Muscle of arm (tissue), 12 donors: ENCODE results near the gene DNAJA4. TPM values are rescaled to one million over a fixed set of nuclear protein-coding genes. Genes with fewer than 3 reads are reported as not detected.
A peak's percentile ranks its signal among the peaks of the same experiment; 100 is the strongest.
"Not testable (repeated sequence)": the region's sequence is repeated elsewhere in the genome, so short reads cannot be mapped to it uniquely, and the experiment has no call there.

Experiments
- DNase-seq: peaks from one replicate; pipeline ENCODE4 v3.0.0-alpha.2; 2013
- polyA plus RNA-seq, 12 donors: library from polyadenylated mRNA; unstranded; fragments of 120-200 nt; gene quantifications; one replicate each; pipeline ENCODE4 v1.2.1, GENCODE V29; 2013; ENCODE audit not compliant: insufficient read length in 12 of 12

DNAJA4 gene
- polyA plus RNA-seq, 12 donors = 55.7 to 114 (median 77.6) TPM; not detected in 1

DNA sequence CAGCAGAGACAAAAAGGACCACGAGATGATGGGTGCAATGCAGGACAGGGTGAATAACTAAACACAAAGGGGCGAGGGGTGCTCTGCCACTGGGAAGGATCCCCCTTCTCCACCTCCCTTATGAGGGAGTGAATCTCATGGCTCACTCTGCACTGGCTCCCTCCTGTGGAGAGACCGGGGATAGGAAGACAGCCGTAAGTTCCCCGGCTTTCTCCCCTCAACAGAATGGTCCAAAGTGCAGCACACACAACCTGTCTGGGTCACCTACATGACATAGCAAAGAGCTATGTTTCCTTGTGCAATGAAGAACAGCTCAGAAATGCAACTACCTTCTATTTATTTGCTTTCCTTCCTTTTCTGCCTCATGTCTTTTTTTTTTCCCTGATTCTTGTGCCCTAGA, 22.2 kb upstream of the DNAJA4 start:
- no peak for DNase-seq

DNA sequence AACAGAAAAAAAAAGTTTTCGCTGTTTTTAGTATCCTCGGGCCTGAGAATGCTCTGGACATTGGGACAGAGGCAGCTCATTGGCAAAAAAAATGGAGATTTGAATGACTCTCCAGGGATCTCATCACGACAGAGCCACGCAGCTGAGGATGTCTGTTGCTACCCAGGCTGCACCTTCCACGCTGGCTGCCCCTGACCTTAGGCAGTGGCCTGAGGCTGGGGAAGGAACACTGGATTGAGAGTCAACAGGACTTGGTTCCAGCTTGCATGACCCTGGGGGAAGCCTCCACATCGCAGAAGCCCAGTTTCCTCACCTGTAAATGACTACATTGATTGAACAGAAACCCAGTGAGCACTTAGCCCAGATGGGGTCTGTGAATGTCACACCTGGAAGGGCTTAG, 21.3 kb upstream of the DNAJA4 start:
- no peak for DNase-seq

DNA sequence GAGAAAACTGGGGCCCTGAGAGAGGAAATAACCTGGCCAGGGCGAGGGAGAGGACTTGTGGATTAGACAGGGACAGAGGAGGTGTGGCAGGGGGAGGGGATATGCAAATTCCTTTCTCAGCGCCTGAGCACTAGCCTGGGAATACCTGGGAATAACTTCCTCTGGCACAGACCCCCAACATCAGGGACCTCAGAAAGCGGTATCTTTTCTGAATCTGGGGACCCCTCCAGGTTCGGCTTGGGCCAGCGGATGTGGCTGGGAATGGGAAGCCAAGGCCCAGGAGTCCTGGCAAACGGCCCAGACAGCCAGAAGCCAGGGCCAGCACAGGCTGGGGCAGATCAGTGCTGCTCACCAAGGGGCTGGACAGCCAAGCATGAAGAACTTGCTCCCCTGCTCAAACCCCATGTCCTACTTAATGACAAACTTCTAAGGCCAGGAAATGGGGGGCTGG, 20.8 kb upstream of the DNAJA4 start:
- DNase-seq = no peak

DNA sequence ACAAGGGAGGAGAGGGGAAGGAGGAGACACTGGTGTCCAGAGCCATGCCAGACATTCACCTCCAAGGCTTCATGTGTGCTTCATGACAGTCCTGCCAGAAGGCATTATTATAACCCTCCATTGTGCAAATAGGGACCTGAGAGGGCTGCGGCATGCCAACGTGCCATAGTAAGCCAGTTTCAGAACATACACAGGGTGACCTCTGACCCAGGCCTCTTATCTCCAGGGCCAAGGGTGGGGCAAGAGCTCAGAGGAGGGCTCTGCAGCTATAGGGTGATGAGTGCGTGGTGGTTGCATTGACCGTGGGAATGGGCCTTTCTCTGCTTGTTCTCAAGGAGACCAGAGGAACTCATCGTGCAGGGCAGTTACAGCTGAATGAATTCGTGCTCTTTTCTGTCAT, 20.3 kb upstream of the DNAJA4 start:
- no peak for DNase-seq

DNA sequence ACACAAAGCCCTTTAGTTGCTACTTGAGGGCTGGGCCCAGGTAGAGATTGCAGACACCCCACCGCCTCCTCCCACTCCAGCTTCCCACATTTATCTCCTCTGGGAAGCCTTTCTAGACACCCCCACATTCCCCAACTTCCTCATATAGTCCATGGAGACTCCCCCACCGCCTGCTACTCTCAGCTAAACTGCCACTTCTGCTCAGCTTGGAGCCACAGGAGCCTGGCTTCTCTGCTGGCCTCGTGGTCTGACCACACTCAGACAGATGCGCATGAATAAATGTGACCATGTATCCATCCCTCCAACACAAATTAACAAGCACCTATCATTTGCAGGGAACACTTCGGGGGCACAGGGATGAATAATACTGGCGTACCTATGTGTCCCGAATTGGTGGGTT, 19.5 kb upstream of the DNAJA4 start:
- no peak for DNase-seq

DNA sequence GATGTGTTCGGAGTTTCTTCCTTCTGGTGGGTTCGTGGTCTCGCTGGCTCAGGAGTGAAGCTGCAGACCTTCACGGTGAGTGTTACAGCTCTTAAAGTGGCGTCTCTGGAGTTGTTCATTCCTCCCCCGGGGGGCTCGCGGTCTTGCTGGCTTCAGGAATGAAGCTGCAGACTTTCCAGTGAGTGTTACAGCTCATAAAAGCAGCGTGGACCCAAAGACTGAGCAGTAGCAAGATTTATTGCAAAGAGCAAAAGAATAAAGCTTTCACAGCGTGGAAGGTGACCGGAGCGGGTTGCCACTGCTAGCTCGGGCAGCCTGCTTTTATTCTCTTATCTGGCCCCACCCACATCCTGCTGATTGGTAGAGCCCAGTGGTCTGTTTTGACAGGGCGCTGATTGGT, 19.0 kb upstream of the DNAJA4 start:
- not testable (repeated sequence) for DNase-seq

DNA sequence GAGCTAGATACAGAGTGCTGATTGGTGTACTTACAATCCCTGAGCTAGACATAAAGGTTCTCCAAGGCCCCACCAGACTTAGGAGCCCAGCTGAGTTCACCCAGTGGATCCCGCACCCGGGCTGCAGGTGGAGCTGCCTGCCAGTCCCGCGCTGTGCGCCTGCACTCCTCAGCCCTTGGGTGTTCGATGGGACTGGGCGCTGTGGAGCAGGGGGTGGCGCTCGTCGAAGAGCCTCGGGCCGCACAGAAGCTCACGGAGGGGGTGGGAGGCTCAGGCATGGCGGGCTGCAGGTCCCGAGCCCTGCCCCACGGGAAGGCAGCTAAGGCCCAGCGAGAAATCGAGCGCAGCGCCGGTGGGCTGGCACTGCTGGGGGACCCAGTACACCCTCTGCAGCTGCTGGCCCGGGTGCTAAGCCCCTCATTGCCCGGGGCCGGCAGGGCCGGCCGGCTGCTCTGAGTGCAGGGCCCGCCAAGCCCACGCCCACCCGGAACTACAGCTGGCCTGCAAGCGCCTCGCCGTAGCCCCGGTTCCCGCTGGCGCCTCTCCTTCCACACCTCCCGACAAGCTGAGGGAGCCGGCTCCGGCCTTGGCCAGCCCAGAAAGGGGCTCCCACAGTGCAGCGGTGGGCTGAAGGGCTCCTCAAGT, 18.3 kb upstream of the DNAJA4 start:
- not testable (repeated sequence) for DNase-seq

DNA sequence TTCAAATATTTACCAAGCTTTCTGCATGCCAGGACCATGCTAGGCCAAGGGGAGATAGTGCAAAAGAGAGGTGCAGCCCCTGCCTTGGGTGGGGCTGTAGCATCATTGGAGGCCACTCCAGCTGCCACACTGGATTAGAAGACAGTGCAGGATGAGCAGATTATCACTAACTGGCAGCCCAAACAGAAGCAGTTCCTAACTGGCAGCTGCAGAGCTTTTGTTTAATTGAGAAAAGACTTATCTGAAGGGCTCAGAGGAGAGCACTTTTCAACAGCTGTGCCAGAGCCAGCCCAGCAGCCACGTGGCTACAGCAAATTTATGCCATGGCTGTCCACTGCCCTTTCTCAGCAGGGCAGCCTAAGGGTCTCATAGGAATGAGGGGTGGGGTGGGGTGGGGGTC, 16.5 kb upstream of the DNAJA4 start:
- DNase-seq = no peak

DNA sequence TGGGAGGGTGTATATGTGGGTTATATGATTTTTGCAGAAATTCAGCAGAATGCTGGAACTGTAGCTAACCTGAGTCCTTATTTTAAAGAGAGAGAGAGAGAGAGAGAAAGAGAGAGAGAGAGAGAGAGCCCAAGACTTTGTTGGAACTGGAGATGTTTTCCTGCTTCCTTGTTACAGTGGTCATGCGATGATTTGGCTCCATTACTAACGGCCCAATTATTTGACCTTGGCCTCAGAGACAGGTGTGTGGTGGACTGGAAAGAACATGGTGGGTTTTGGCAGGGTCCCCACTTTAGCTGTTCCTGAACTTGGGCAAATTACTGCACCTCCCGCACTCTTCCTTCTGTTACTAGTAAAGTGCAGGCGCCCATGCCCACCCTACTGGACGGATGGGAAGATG, 15.2 kb upstream of the DNAJA4 start:
- DNase-seq = no peak

DNA sequence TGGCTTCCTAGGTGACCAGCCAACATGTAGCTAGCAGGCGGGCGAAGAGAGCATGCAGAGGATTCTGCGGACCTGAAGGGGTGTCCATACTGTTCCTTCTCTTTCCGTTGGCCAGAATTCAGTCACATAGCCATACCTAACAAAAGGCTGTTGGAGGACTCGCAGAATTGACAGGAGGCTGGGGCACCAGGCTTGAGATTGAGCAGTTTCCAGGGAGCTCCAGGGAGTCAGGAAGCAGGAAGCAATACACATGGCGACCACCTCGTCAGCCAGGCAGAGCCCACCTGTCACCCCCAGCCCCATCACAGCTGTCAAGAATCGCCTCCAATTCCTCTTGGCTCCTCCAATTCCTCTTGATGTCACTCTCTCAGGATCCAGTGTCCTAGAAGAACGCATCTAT, 13.2 kb upstream of the DNAJA4 start:
- no peak for DNase-seq

DNA sequence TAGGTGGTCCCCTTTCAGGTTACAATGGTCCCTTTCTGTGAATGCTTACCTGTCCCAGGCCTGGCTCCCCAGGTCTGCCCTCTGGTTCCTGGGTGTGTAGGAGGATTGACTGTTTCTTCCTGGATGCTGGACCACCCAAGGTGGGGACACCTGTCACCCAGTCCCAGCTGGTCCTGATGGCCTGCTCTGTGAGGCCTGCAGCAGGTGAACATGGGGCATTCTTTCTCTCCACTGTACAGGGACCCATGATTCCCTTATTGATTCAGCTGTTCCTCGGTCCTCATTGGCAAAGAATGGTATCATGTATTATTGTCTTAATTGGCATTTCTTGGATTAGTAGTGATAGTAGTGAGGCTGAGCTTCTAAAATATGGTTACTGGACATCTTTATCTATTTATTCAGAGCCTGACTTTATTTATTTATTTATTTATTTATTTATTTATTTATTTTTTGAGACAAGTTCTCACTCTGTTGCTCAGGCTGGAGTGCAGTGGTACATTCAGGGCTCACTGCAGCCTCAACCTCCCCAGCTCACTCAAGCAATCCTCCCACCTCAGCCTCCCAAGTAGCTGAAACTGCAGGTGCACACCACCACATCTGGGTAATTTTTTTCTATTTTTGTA, 8.8 kb upstream of the DNAJA4 start:
- DNase-seq = no peak

DNA sequence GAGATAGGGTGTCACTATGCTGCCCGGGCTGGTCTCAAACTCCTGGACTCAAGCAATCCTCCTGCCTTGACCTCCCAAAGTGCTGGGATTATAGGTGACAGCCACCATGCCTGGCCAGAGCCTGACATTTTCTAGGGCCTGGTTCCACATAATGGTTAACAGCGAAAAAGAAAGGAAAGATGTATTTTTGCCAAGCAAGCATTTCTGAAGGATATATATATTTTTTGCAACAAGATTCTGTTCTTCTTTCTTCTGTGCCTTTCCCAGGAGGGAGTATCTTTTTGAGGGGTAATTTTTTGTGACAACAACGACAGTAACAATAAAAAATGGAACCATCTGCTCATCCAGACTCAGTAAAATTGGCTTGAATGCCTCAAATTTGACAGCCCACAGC, 8.3 kb upstream of the DNAJA4 start:
- DNase-seq = no peak

DNA sequence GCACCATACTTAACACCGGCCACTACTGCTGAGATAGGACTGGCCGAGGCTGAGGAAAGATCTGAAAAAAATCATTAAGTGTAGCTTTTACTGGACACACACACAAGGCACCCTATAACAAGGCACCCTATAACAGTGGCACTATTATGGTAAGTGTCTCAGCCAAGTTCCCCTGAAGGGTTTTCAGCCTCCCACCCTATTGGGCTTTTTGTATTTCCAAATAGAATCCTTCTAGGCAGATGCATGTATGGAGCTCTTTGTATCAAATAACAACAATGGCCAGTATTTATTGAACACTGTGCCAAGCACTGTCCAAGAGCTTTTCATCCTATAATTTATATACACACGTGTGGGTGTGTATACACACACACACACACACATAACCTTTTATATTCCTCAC, 6.7 kb upstream of the DNAJA4 start:
- DNase-seq = no peak

DNA sequence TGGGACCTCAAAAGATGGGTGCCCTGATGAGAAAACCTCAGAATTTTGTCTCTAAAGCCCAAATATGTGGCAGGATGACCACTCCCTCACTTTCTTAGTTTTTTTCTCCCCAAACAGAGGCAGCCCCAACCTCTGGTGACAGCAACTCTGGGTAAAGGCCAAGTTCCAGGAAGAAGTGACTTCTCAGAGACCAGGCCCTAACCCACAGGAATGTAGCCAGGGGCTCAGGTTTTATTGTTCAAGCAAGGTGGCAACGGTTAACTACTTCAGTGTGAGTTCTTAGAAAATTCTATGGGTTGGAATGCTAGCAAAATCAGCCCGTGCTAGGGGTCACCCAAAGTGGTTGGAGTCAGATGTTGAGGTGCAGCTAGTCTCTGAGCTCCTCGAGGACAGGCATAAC, 5.1 kb upstream of the DNAJA4 start:
- DNase-seq = no peak

DNA sequence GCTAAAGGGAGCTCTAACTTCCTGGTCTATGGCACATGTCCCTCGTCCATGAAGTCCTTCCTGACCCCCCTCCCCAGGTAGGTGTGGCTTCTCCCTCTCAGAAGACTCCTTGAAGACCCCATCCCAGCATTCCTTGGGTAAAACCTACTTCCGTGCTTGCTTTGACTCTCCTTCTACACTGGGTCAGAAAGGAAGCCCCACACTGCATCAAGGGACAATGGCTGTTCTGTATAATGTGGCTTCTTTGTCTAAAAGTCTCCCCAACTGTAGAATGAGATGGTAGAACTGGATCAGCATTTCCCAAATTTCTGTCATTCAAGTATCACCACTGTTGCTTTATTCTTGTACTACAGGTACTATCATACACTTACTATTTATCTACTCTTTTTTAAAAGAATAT, 3.9 kb upstream of the DNAJA4 start:
- DNase-seq = no peak

DNA sequence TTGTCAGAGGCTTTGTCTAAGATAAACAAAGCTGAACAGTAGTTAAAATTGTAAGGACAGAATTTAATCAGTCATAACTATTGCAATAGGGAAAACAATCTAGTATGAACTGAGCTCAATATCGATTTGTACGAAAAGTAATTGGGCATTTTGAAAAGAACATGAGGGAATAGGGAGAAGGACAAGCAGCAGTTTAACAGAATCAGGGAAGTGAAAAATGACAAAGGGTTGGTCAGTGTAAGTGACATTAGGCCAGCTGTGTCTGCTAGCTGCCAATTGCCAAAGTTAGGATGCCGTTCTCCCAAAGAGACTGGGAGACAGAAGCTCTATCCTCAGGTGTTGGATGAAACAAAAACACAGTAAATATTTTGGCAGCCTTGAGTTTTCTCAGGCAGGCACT, 3.3 kb upstream of the DNAJA4 start:
- no peak for DNase-seq

DNA sequence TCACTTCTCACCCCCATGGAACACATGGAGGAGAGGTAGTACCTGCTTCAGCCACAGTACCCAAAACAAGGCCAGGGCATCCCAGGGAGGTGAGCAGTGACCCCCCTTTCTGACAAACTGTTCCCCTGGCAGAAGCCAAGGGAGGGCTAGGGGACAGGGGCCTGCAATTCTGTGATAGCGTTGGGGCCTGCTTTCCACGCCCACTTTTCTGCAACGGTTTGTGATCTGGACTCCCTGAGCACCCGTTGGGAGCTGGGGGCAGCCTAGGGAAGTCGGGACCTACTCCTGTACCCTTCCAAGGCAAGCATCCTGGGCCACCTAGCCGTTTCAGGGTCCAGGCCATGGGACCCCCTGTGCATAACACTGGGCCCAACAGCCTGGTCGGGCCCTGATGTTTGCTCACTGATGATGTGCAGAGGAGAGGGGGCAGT, 996 bp upstream of the DNAJA4 start:
- DNase-seq = no peak

DNA sequence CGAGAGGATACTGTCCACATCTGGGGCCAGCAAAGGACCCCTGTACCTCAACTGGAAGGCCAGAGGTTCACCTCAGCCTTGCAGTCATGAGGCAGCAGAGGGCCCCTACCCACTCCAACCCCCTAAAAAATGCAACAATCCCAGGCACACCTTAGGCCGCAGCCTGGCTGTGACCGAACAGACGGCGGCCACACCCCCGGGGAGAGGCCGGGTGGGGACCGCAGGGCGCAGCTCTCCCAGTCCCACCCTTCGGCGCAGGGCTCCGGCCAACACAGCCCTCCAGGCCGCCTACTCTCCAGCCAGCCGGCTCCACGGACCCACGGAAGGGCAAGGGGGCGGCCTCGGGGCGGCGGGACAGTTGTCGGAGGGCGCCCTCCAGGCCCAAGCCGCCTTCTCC, 457 bp upstream of the DNAJA4 start:
- no peak for DNase-seq

DNA sequence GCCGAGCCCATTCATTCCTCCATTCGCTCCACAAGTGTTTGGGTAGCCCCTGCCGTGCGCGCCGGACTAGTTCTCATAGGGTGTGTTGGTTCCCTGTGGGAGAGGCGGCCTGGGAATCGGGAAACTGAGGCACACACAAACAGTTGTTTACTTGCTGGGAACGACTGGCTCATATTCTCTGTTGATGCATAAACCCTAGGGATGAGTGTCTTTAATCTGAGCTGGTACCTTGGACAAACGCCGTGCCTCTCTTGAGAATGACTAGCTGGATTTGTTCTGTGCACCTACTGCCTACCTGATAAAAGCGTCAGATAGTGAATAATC, 737 bp downstream of the DNAJA4 start:
- DNase-seq = no peak

DNA sequence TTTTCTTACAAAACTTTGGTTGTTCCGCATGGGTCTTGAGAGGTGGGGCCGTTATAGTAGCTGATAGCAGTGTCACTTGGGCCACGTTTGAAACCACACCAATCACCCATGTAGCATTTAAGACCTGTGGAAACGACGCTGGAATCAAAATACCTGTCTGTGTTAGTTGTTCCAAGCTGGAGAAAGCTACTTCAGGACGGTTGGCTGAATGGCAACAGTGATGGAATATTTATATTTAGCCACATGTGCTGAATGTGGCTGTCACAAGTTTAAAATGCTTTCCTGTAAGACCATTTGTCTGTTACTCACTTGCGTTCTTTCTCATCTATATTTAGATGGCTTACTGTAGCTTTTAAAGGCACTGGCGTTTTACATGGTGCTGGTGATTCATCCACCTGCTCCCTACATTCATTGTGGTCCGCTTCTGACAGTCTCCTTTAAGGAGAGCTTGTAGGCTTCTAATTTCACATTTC, 1.4 kb downstream of the DNAJA4 start:
- DNase-seq = peak; percentile 31

DNA sequence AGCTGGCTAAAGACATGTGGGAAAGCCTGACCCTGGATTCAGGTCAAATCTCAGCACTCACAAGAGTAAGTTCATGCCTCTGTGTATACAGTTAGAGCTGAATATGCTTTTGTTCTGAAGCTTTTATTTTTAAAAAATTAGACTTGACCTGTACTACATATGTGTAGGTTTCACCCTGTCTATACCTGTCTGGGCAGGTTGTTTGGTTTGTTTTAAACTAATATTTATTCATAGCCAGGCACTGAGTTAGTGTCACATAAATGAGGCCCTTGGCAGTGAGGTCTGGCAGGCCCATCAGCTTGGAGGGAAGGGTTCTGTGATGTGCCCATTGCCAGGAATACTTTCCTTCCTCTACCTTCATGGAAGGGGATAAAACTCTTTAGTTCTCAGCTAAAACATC, 1.9 kb downstream of the DNAJA4 start:
- DNase-seq = no peak

DNA sequence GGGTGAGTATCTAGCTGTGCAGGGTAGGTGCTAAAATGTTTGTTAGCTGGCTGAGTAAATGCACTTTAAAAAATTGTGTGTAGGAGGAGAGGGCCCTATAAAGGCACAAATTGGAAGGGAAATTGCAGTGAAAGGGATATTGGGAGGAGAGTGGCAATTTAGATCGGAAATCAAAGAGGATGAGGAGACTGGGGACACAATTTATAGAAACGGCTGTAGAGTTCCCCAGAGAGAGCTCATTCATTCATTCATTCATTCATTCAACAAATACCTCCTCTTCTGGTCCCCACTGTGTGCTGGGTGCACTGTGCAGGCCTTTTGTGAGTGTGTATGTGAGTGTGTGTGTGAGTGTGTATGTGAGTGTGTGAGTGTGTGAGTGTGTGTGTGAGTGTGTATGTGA, 2.4 kb downstream of the DNAJA4 start:
- no peak for DNase-seq

DNA sequence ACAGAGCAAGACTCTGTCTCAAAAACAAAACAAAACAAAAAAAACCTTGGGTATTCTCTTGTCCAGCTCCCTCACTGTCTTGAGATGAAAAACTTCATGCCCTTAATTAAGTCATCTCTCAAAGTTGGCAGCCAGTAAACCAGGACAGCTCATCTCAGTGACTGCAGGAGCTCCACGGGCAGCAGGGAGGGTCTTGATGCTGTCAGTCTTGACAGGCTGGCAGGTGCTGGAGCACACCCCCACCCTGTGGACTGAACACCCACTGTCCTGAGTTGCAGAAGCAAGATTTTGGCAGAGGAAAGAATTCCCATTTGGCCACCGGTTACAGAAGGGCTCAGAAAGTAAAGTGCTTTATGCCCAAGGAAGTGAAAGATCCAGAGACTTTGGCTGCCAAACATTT, 8.0 kb downstream of the DNAJA4 start:
- DNase-seq = no peak

DNA sequence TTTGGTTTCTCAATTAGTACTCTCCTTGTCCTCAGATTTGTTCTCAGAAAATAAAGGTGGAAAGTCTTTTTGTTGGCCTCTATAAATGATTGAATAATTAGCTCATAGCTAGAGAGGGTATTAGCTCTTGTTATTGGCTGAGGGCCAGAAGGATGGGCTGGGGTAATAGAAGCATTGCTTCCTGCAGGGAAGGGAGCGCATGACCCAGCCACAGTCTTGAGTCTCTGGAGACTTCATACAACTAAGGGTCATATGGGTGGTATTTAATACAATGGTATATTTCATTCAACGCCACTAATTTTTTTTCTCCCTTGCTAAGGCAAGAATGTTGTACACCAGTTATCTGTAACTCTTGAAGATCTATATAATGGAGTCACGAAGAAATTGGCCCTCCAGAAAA, 8.4 kb downstream of the DNAJA4 start:
- no peak for DNase-seq
